Glutamatergic neuron (in vitro differentiated cells): ENCODE data around the gene ZNF407. TPM values are rescaled to one million over a fixed set of nuclear protein-coding genes. Genes with fewer than 3 reads are reported as not detected.

ENCODE experiments used
- DNase-seq: peaks from one replicate; pipeline ENCODE4 v3.0.0; 2022
- H3K27ac Mint-ChIP-seq: one replicate; pipeline ENCODE4 v1.8.0; 2020; ENCODE audit warnings: mild to moderate bottlenecking, mixed read lengths, inconsistent platforms; ENCODE audit not compliant: unreplicated experiment
- H3K27me3 Mint-ChIP-seq: one replicate; pipeline ENCODE4 v1.8.0; 2020; ENCODE audit warnings: mild to moderate bottlenecking, moderate library complexity, mixed read lengths, inconsistent platforms; ENCODE audit not compliant: unreplicated experiment
- H3K36me3 Mint-ChIP-seq: one replicate; pipeline ENCODE4 v1.8.0; 2020; ENCODE audit warnings: mild to moderate bottlenecking, mixed read lengths, inconsistent platforms; ENCODE audit not compliant: unreplicated experiment
- H3K4me1 Mint-ChIP-seq: one replicate; pipeline ENCODE4 v1.8.0; 2020; ENCODE audit warnings: mild to moderate bottlenecking, low read depth, mixed read lengths, inconsistent platforms; ENCODE audit not compliant: unreplicated experiment
- H3K4me3 Mint-ChIP-seq: one replicate; pipeline ENCODE4 v1.8.0; 2020; ENCODE audit warnings: mild to moderate bottlenecking, mixed read lengths, inconsistent platforms; ENCODE audit not compliant: unreplicated experiment
- H3K9me3 Mint-ChIP-seq: one replicate; pipeline ENCODE4 v1.8.0; 2020; ENCODE audit warnings: mild to moderate bottlenecking, moderate library complexity, mixed read lengths, inconsistent platforms; ENCODE audit not compliant: unreplicated experiment
- CTCF ChIP-seq: fragments of 200-600 bp; sonication (generic); IDR thresholded peaks from one replicate; pipeline ENCODE4 v1.5.0; 2021; ENCODE audit not compliant: partially characterized antibody, unreplicated experiment
- total RNA-seq: library from RNA; stranded (reverse); fragmentation: NEBNext Ultra II Directional; extraction: Animal tissue kit (Norgen Biotek cat#: 25700); gene quantifications from one replicate; pipeline ENCODE4 v1.2.1, GENCODE V29; 2021; ENCODE audit not compliant: unreplicated experiment

Gene ZNF407
- total RNA-seq, 1 donor from 2014 or later = 15.8 TPM

DNA sequence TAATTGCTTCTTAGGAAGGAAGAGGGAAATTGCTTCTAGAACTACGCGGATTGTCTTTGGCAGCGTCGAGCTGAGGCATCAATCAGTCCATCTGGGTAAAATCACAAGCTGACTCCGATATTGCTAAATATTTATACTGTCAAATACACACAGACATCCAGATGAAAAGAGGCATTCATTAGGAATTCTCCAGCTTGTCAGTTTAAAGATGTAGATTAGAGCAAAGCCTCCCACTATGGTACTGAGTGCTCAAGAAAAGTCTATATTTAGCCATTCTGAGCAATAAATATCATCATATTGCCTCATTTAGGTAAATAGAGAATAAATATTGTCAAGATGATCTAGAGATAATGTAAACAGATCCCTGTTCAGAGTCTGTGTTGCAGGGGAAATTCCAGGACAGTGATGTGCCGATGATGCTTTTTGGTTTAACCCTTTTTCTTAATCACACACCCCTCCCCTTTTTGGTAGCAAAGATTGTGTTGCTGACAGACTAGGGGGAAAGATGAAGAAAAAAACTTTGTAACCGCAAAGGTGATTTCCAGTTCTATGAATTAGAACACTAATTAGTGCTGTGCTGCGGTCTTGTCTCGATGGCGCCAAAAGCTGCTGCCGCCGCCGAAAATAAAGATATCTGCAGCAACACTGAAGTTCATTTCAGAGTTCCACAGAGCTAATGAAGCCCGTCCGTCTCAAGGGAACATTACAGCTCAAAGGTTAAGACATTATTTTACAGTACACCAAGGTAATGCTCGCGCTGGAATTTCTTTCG, 439.4 kb downstream of the ZNF407 start:
- Mint-ChIP-seq H3K27ac (no peak overlapping the region), H3K9me3 (no peaks in the 10 kb centered on the region), H3K4me1 (no peaks in the 10 kb centered on the region), H3K4me3 (no peak overlapping the region), H3K36me3 (no peaks in the 10 kb centered on the region), H3K27me3 (no peaks in the 10 kb centered on the region)
- no peak for DNase-seq
- TF ChIP-seq CTCF = no peak

- Mint-ChIP-seq H3K27ac (no peak overlapping the region), H3K27me3 (no peaks in the 10 kb centered on the region), H3K36me3 (no peaks in the 10 kb centered on the region), H3K4me1 (no peaks in the 10 kb centered on the region), H3K4me3 (no peak overlapping the region), H3K9me3 (no peaks in the 10 kb centered on the region)
- DNase-seq = no peak
- TF ChIP-seq CTCF = no peak
Measured at GRCh38 chr18:75037689-75037955, 440.0 kb downstream of the ZNF407 start.

DNA sequence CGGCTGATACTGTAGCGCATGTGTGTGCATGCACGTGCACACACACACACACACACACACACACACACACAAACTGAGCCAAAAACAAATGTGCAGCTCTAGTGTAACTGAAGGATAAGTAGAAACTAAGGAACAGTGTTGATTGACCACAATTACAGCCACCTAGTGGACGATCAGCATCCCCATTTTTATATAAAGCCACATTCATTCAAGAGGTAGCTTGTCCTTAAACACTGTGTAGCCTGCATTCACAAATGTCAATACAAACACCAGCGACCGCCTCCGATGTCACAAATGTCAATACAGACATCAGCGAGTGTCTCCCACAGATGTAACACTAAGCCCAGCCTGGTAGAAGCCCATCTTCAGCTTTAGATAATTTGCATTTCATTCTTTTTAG, 443.9 kb downstream of the ZNF407 start:
- H3K4me3 Mint-ChIP-seq = no peak overlapping the region
- H3K27ac Mint-ChIP-seq = no peak overlapping the region
- H3K27me3 Mint-ChIP-seq = peaks cover 3% of the 10 kb centered on the region
- peak; percentile 19 for TF ChIP-seq CTCF
- no peaks in the 10 kb centered on the region for H3K4me1 Mint-ChIP-seq
- H3K9me3 Mint-ChIP-seq = no peaks in the 10 kb centered on the region
- no peaks in the 10 kb centered on the region for H3K36me3 Mint-ChIP-seq
- DNase-seq = no peak

- H3K27me3 Mint-ChIP-seq = peaks cover 3% of the 10 kb centered on the region
- DNase-seq = no peak
- H3K9me3 Mint-ChIP-seq = no peaks in the 10 kb centered on the region
- no peaks in the 10 kb centered on the region for H3K4me1 Mint-ChIP-seq
- no peak overlapping the region for H3K4me3 Mint-ChIP-seq
- no peak overlapping the region for H3K27ac Mint-ChIP-seq
- TF ChIP-seq CTCF = no peak
- no peaks in the 10 kb centered on the region for H3K36me3 Mint-ChIP-seq
Measured at GRCh38 chr18:75043478-75043877, 445.8 kb downstream of the ZNF407 start.

DNA sequence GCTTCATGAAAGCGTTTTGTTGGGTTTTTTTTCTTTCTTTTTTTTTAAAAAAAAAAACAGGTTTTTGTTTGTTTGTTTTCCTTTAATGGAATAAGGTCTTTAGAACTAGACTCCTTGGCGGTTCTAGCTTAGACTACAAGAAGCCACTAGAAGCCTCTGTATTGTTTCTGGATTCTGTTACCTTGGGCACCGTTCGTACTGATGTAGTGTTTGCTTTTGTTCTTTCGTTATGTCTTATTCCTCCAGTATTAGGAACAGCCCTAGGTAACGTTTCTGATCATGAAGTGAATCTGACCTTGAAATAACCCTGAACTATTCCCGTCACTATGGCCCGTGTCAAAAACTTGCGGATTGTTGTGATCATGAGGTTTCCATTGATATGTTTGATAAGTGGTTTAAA, 446.6 kb downstream of the ZNF407 start:
- Mint-ChIP-seq H3K4me3 (no peak overlapping the region), H3K27ac (no peak overlapping the region), H3K27me3 (peaks cover 3% of the 10 kb centered on the region), H3K36me3 (no peaks in the 10 kb centered on the region), H3K9me3 (no peaks in the 10 kb centered on the region), H3K4me1 (no peaks in the 10 kb centered on the region)
- TF ChIP-seq CTCF = no peak
- DNase-seq = no peak
